Tibial artery (tissue), 4 donors: ENCODE data around the gene KRTAP2-1.
"Not testable (repeated sequence)": the region's sequence is repeated elsewhere in the genome, so short reads cannot be mapped to it uniquely, and the experiment has no call there.

Experiments used
- DNase-seq, 2 donors: peaks; one replicate each; pipeline ENCODE4 v3.0.0-alpha.2; 2019
- H3K27ac ChIP-seq, 2 donors: fragments of 200-600 bp; sonication (generic) in 1 of 2; 1 replicate in 1 of 2; 2 replicates in 1 of 2; pipeline ENCODE4 v1.5.1; 2018 to 2019; ENCODE audit warnings: mild to moderate bottlenecking in 1 of 2
- H3K27me3 ChIP-seq, 2 donors: fragments of 200-600 bp; sonication (generic) in 1 of 2; one replicate each; pipeline versions ENCODE4 v1.5.1 to v1.6.0; 2016 to 2019
- H3K36me3 ChIP-seq, 3 donors: fragments of 200-600 bp; sonication (generic) in 2 of 3; one replicate each; pipeline ENCODE4 v1.5.1; 2016 to 2019; ENCODE audit warnings: mild to moderate bottlenecking in 2 of 3
- H3K4me1 ChIP-seq, 4 donors: fragments of 200-600 bp; sonication (generic) in 2 of 4; 1 replicate in 3 of 4; 2 replicates in 1 of 4; pipeline ENCODE4 v1.5.1; 2016 to 2019
- H3K4me3 ChIP-seq, 2 donors: fragments of 200-600 bp; sonication (generic) in 1 of 2; 1 replicate in 1 of 2; 2 replicates in 1 of 2; pipeline ENCODE4 v1.5.1; 2018 to 2019; ENCODE audit warnings: mild to moderate bottlenecking in 2 of 2
- H3K9me3 ChIP-seq, 3 donors: fragments of 200-600 bp; sonication (generic) in 1 of 3; one replicate each; pipeline ENCODE4 v1.5.1; 2016 to 2019
- CTCF ChIP-seq, 2 experiments: fragments of 200-600 bp in 1 of 2; fragments of 450-650 bp in 1 of 2; IDR thresholded peaks; one replicate each; pipeline ENCODE4 v1.5.1; 2017 to 2019; ENCODE audit warnings: antibody characterized with exemption in 2 of 2, mild to moderate bottlenecking in 1 of 2, moderate library complexity in 1 of 2
- intact Hi-C: fragments of 100-400 bp; cut with DNase I; formaldehyde crosslinking; loops from one replicate; pipeline ENCODE4 v1.15.0; 2023; ENCODE audit warnings: low total_unique reads

KRTAP2-1 gene

DNA sequence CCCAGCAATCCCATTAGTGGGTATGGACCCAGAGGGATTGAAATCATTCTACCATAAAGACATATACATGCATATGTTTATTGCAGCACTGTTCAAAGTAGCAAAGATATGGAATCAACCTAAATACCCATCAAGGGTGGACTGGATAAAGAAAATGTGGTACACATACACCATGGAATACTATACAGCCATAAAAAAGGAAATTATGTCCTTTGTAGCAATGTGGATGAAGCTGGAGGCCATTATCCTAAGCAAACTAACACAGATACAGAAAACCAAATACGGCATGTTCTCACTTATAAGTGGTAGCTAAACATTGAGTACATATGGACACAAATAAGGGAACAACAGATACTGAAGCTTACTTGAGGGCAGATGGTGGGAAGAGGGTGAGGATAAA lies 10.4 kb upstream of the KRTAP2-1 start:
- Histone ChIP-seq H3K4me1 (peaks cover 0 to 25% (median 11%) of the 10 kb centered on the region in 4 donors), H3K4me3 (no peak overlapping the region), H3K27me3 (no peaks in the 10 kb centered on the region), H3K27ac (no peak overlapping the region), H3K9me3 (no peaks in the 10 kb centered on the region), H3K36me3 (no peaks in the 10 kb centered on the region)
- no peak for TF ChIP-seq CTCF (IDR thresholded peaks at IDR 0.05)
- DNase-seq: no peak
- intact Hi-C loops: no loop called here

DNA sequence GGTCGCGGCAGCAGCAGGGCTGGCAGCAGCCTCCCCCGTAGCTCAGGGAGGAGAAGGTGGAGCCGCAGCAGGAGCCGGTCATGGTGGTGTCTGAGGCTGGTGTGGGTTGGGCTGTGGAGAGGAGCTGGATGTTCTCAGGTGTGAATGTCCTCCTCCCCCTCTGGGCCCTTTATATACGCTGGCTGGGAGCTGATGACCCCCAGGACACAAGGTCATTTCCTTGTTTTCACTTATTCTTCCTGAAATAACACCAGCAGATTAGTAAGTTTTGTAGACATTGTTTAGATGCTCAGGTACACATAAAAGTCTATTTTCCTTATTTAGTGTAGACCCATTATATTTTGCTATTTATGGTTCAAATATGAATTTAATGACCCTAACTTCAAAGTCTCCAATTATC lies 8.0 kb upstream of the KRTAP2-1 start, which contains the start of gene KRTAP2-2:
Gene KRTAP2-2, minus strand, starts transcription at position 101 of the 400 bp plus-strand sequence. Its CDS starts 19 bp downstream, at position 82.
- H3K9me3 ChIP-seq, H3K4me1 ChIP-seq, H3K36me3 ChIP-seq, H3K27me3 ChIP-seq, H3K4me3 ChIP-seq, H3K27ac ChIP-seq, intact Hi-C loops, DNase-seq: not testable (repeated sequence)

DNA sequence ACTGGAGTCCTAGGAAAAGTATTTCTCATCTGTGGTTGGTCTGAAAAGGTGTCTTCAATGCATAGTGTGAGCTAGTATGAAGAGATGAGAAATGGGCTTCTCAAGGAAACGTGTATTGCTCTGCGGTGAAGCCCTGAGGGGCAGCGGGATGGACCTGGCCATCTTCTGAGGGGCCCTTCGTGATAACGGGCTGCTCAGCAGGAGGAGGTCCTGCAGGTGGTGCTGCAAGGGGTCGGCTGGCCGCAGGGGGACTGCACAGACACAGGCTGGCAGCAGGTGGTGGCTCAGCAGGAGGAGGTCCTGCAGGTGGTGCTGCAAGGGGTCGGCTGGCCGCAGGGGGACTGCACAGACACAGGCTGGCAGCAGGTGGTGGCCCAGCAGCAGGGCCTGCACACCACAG lies 7.4 kb upstream of the KRTAP2-1 start:
- intact Hi-C loops, DNase-seq, H3K27me3 ChIP-seq: not testable (repeated sequence)

GRCh38 chr17:41054025-41054424 lies 6.9 kb upstream of the KRTAP2-1 start:
- no peaks in the 10 kb centered on the region for H3K36me3 ChIP-seq
- no peak overlapping the region for H3K27ac ChIP-seq
- no peaks in the 10 kb centered on the region for H3K9me3 ChIP-seq
- no peak for DNase-seq
- H3K27me3 ChIP-seq: no peaks in the 10 kb centered on the region
- TF ChIP-seq CTCF (IDR thresholded peaks at IDR 0.05): no peak
- intact Hi-C loops: no loop called here
- H3K4me1 ChIP-seq: no peaks in the 10 kb centered on the region
- no peak overlapping the region for H3K4me3 ChIP-seq

More for the DNA sequence above, 7.4 kb upstream of the KRTAP2-1 start:
- H3K27ac ChIP-seq, H3K4me1 ChIP-seq, H3K4me3 ChIP-seq, H3K9me3 ChIP-seq, H3K36me3 ChIP-seq: not testable (repeated sequence)

DNA sequence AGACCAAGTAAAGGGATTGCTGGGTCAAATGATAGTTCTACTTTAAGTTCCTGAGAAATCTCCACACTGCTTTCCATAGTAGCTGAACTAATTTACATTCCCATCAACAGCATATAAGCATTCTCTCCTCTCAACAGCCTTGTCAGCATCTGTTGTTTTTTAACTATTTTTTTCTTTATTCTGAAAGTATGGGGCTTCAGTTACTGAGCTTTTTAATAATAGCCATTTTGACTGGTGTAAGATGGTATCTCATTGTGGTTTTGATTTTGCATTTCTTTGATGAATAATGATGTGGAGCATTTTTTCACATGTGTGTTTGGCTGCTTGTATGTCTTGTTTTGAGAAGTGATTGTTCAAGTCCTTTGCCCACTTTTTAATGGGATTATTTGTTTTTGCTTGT lies 5.5 kb upstream of the KRTAP2-1 start:
- intact Hi-C loops: no loop called here
- Histone ChIP-seq H3K27ac (no peak overlapping the region), H3K27me3 (peaks cover 0 to 2% of the 10 kb centered on the region in 2 donors), H3K4me3 (no peak overlapping the region), H3K4me1 (no peaks in the 10 kb centered on the region), H3K9me3 (no peaks in the 10 kb centered on the region), H3K36me3 (no peaks in the 10 kb centered on the region)
- DNase-seq: no peak
- no peak for TF ChIP-seq CTCF (IDR thresholded peaks at IDR 0.05)

- peaks cover 0 to 2% of the 10 kb centered on the region in 2 donors for H3K27me3 ChIP-seq
- H3K4me3 ChIP-seq: no peak overlapping the region
- H3K27ac ChIP-seq: no peak overlapping the region
- no peak for DNase-seq
- H3K9me3 ChIP-seq: no peaks in the 10 kb centered on the region
- H3K4me1 ChIP-seq: no peaks in the 10 kb centered on the region
- TF ChIP-seq CTCF (IDR thresholded peaks at IDR 0.05): no peak
- intact Hi-C loops: no loop called here
- H3K36me3 ChIP-seq: no peaks in the 10 kb centered on the region
Measured at GRCh38 chr17:41049110-41049509, 2.0 kb upstream of the KRTAP2-1 start.

DNA sequence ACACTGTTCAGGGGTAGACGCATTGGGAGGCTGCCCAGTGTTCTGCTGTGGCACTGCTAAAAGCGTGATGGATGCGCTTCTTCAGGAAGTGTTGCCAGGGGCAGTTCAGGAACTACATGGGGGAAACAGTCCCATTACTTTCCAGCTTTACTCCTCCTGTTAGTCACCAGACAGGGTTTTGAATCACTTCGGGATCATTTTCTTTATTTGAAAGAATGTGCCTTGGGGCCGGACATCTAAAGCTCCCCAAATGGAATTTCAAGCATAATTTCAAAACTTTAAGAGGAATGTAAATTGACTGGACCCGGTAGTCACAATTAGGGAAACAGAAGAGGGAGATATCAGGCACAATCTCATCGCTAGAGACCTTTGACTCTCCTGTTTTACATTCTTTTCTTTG lies 1.3 kb upstream of the KRTAP2-1 start:
- H3K4me3 ChIP-seq: no peak overlapping the region
- H3K9me3 ChIP-seq: no peaks in the 10 kb centered on the region
- H3K27ac ChIP-seq: no peak overlapping the region
- no peak for DNase-seq
- H3K27me3 ChIP-seq: peaks cover 0 to 2% of the 10 kb centered on the region in 2 donors
- no peaks in the 10 kb centered on the region for H3K36me3 ChIP-seq
- intact Hi-C loops: no loop called here
- no peak for TF ChIP-seq CTCF (IDR thresholded peaks at IDR 0.05)
- H3K4me1 ChIP-seq: no peaks in the 10 kb centered on the region
